Keratinocyte (primary cell): Measurements from ENCODE around the gene CLDN10. TPM values are rescaled to one million over a fixed set of nuclear protein-coding genes. Genes with fewer than 3 reads are reported as not detected.
"Not testable (repeated sequence)": the region's sequence is repeated elsewhere in the genome, so short reads cannot be mapped to it uniquely, and the experiment has no call there.

Source experiments
- DNase-seq: peaks from one replicate; pipeline ENCODE4 v3.0.0-alpha.2; 2011; ENCODE audit warnings: low read depth, missing footprints, low spot score
- FAIRE-seq: peaks from 2 replicates; lab custom pipeline; 2011; peaks lifted over from hg19 to GRCh38; lab: Jason Lieb, UNC
- H2AFZ ChIP-seq: 2 replicates; pipeline ENCODE4 v1.6.0; 2012; ENCODE audit warnings: low read length, control low read depth, inconsistent platforms; ENCODE audit not compliant: control insufficient read depth
- H3K27ac ChIP-seq: 2 replicates; pipeline ENCODE4 v1.5.1; 2011; ENCODE audit warnings: low read length; ENCODE audit not compliant: control insufficient read depth, insufficient read depth
- H3K27me3 ChIP-seq: 3 replicates; pipeline ENCODE4 v1.6.0; 2011; ENCODE audit warnings: low read length; ENCODE audit not compliant: control insufficient read depth, insufficient read depth; ENCODE audit errors: extremely low read depth
- H3K36me3 ChIP-seq, 2 experiments: 2 replicates in 1 of 2; 3 replicates in 1 of 2; pipeline ENCODE4 v1.5.1; 2011; ENCODE audit warnings: low read length in 2 of 2, mild to moderate bottlenecking in 1 of 2; ENCODE audit not compliant: control insufficient read depth in 2 of 2, insufficient read depth in 2 of 2; ENCODE audit errors: extremely low read depth in 1 of 2
- H3K4me1 ChIP-seq: 3 replicates; pipeline ENCODE4 v1.5.1; 2011; ENCODE audit warnings: low read length; ENCODE audit not compliant: control insufficient read depth, insufficient read depth; ENCODE audit errors: extremely low read depth
- H3K4me2 ChIP-seq: 3 replicates; pipeline ENCODE4 v1.6.0; 2011; ENCODE audit warnings: low read depth, low read length; ENCODE audit not compliant: control insufficient read depth, insufficient read depth; ENCODE audit errors: extremely low read depth
- H3K4me3 ChIP-seq, 3 experiments: fragments of 200-600 bp in 1 of 3; sonication (generic) in 1 of 3; 2 replicates in 2 of 3; 3 replicates in 1 of 3; pipeline ENCODE4 v1.5.1; 2011 to 2016; ENCODE audit warnings: low read length in 3 of 3, mild to moderate bottlenecking in 3 of 3, control low read depth in 2 of 3, inconsistent platforms in 1 of 3, low read depth in 1 of 3, mixed read lengths in 1 of 3, mixed run types in 1 of 3, moderate library complexity in 1 of 3; ENCODE audit not compliant: control insufficient read depth in 2 of 3, insufficient read depth in 2 of 3; ENCODE audit errors: extremely low read depth in 1 of 3
- H3K79me2 ChIP-seq: 2 replicates; pipeline ENCODE4 v1.6.0; 2012; ENCODE audit warnings: low read length; ENCODE audit not compliant: control insufficient read depth, insufficient read depth
- H3K9ac ChIP-seq: 3 replicates; pipeline ENCODE4 v1.6.0; 2011; ENCODE audit warnings: low read length; ENCODE audit not compliant: control insufficient read depth, insufficient read depth; ENCODE audit errors: extremely low read depth
- H3K9me1 ChIP-seq: 3 replicates; pipeline ENCODE4 v1.6.0; 2011; ENCODE audit warnings: low read length; ENCODE audit not compliant: control insufficient read depth, insufficient read depth; ENCODE audit errors: extremely low read depth
- H3K9me3 ChIP-seq: 2 replicates; pipeline ENCODE4 v1.5.1; 2012; ENCODE audit warnings: low read depth, low read length; ENCODE audit not compliant: control insufficient read depth
- H4K20me1 ChIP-seq: 3 replicates; pipeline ENCODE4 v1.6.0; 2011; ENCODE audit warnings: low read length; ENCODE audit not compliant: control insufficient read depth, insufficient read depth; ENCODE audit errors: extremely low read depth
- CTCF ChIP-seq, 3 experiments: IDR thresholded peaks in 1 of 3; conservative IDR thresholded peaks in 1 of 3; optimal IDR thresholded peaks in 1 of 3; 2 replicates in 2 of 3; 3 replicates in 1 of 3; pipeline versions ENCODE3 to v1.5.1; 2011; ENCODE audit warnings: low read length in 3 of 3, mild to moderate bottlenecking in 3 of 3, moderate library complexity in 2 of 3, control low read depth in 1 of 3, inconsistent platforms in 1 of 3; ENCODE audit not compliant: insufficient read depth in 2 of 3; ENCODE audit errors: extremely low read depth in 1 of 3
- EZH2 ChIP-seq: IDR thresholded peaks from one replicate; pipeline ENCODE4 v1.6.1; 2012; ENCODE audit warnings: inconsistent platforms, mild to moderate bottlenecking, low read length, moderate library complexity
- dilution Hi-C: fragments of 300-500 bp; cut with MboI; formaldehyde crosslinking; loops from one replicate; pipeline ENCODE4 v1.7.0; 2020; ENCODE audit warnings: low sequenced_read_pairs; ENCODE audit not compliant: extremely low pct_ligation_motif_present
- polyA plus RNA-seq, 5 experiments: library from polyadenylated mRNA; depleted of rRNA in 3 of 5; stranded (reverse) in 3 of 5; stranded (forward) in 1 of 5; unstranded in 1 of 5; fragments of >200 nt; gene quantifications; 1 replicate in 1 of 5; 2 replicates in 3 of 5; 3 replicates in 1 of 5; pipeline versions ENCODE4 v1.2.1 to v1.2.3, GENCODE V29; 2011 to 2012; ENCODE audit warnings: missing spikeins in 2 of 5, low read depth in 1 of 5, low replicate concordance in 1 of 5

CLDN10 gene
- polyA plus RNA-seq, 1 donor (not counting 4 experiments of a cell fraction or from before 2014, with no cell fraction given), result not detected

GRCh38 chr13:95512424-95512823 lies 40.1 kb upstream of the CLDN10 start:
- Histone ChIP-seq H3K4me2 (no peak overlapping the region), H3K9me1 (no peaks in the 10 kb centered on the region), H2AFZ (no peak overlapping the region), H3K4me1 (peaks cover 29% of the 10 kb centered on the region), H3K27me3 (no peaks in the 10 kb centered on the region), H3K9me3 (no peaks in the 10 kb centered on the region), H3K27ac (no peak overlapping the region), H4K20me1 (no peaks in the 10 kb centered on the region), H3K9ac (no peak overlapping the region), H3K36me3 (no peaks in the 10 kb centered on the region), H3K4me3 (no peak overlapping the region), H3K79me2 (no peaks in the 10 kb centered on the region)
- no peak for TF ChIP-seq CTCF (optimal IDR thresholded peaks at IDR 0.05 in 1 of 3, IDR thresholded peaks at IDR 0.05 in 1 of 3, conservative IDR thresholded peaks at IDR 0.05 in 1 of 3; ENCODE audit: extremely low read depth in 1 of 3, insufficient read depth in 2 of 3, low read length in 3 of 3)
- no peak for TF ChIP-seq EZH2
- FAIRE-seq (no peak), DNase-seq (no peak)
- dilution Hi-C loops, result no loop called here

GRCh38 chr13:95512957-95513356 lies 39.6 kb upstream of the CLDN10 start:
- Histone ChIP-seq H3K9me3 (no peaks in the 10 kb centered on the region), H2AFZ (no peak overlapping the region), H3K79me2 (no peaks in the 10 kb centered on the region), H3K36me3 (no peaks in the 10 kb centered on the region), H4K20me1 (no peaks in the 10 kb centered on the region), H3K27me3 (no peaks in the 10 kb centered on the region), H3K4me1 (peaks cover 29% of the 10 kb centered on the region), H3K4me3 (no peak overlapping the region), H3K4me2 (no peak overlapping the region), H3K27ac (no peak overlapping the region), H3K9ac (no peak overlapping the region), H3K9me1 (no peaks in the 10 kb centered on the region)
- TF ChIP-seq CTCF (optimal IDR thresholded peaks at IDR 0.05 in 1 of 3, IDR thresholded peaks at IDR 0.05 in 1 of 3, conservative IDR thresholded peaks at IDR 0.05 in 1 of 3; ENCODE audit: extremely low read depth in 1 of 3, insufficient read depth in 2 of 3, low read length in 3 of 3) (no peak), EZH2 (no peak)
- no peak for DNase-seq
- dilution Hi-C loops, result no loop called here
- no peak for FAIRE-seq

GRCh38 chr13:95515606-95516005 lies 36.9 kb upstream of the CLDN10 start:
- not testable (repeated sequence) for H3K27me3 ChIP-seq

More at GRCh38 chr13:95515606-95516005, 36.9 kb upstream of the CLDN10 start:
- H3K79me2 ChIP-seq, dilution Hi-C loops, H2AFZ ChIP-seq, H3K36me3 ChIP-seq, H3K27ac ChIP-seq, DNase-seq, FAIRE-seq, H3K4me2 ChIP-seq, H3K9ac ChIP-seq, H3K9me3 ChIP-seq, H3K4me1 ChIP-seq, H3K4me3 ChIP-seq, H3K9me1 ChIP-seq, H4K20me1 ChIP-seq: not testable (repeated sequence)
